Neural progenitor cell (in vitro differentiated cells): ENCODE data around the gene DEFB132. TPM values are rescaled to one million over a fixed set of nuclear protein-coding genes. Genes with fewer than 3 reads are reported as not detected.

Source experiments
- DNase-seq: peaks from one replicate; pipeline ENCODE4 v3.0.0-alpha.2; 2016; ENCODE audit warnings: low spot score
- H2AFZ ChIP-seq: fragments of 200-600 bp; sonication (generic); replicated peaks from 2 replicates; pipeline ENCODE4 v1.6.1; 2016; ENCODE audit warnings: antibody characterized with exemption
- H3F3A ChIP-seq: fragments of 200-600 bp; sonication (generic); 2 replicates; pipeline ENCODE4 v1.6.1; 2016; ENCODE audit warnings: antibody characterized with exemption, low read depth
- H3K27ac ChIP-seq: fragments of 200-600 bp; sonication (generic); 2 replicates; pipeline ENCODE4 v1.5.1; 2016; ENCODE audit warnings: mild to moderate bottlenecking
- H3K27me3 ChIP-seq: fragments of 200-600 bp; sonication (generic); 2 replicates; pipeline ENCODE4 v1.6.1; 2016; ENCODE audit warnings: mild to moderate bottlenecking, moderate library complexity
- H3K36me3 ChIP-seq: fragments of 200-600 bp; sonication (generic); 2 replicates; pipeline ENCODE4 v1.5.1; 2016
- H3K4me1 ChIP-seq: fragments of 200-600 bp; sonication (generic); 2 replicates; pipeline ENCODE4 v1.6.1; 2016; ENCODE audit warnings: mixed run types
- H3K4me2 ChIP-seq: fragments of 200-600 bp; sonication (generic); 2 replicates; pipeline ENCODE4 v1.6.1; 2016
- H3K4me3 ChIP-seq: fragments of 200-600 bp; sonication (generic); 2 replicates; pipeline ENCODE4 v1.5.1; 2016
- H3K79me2 ChIP-seq: fragments of 200-600 bp; sonication (generic); 2 replicates; pipeline ENCODE4 v1.6.1; 2016; ENCODE audit warnings: low read depth
- H3K9ac ChIP-seq: fragments of 200-600 bp; sonication (generic); 2 replicates; pipeline ENCODE4 v1.6.1; 2016
- H3K9me3 ChIP-seq: fragments of 200-600 bp; sonication (generic); 2 replicates; pipeline ENCODE4 v1.5.1; 2016; ENCODE audit warnings: low read depth
- H4K20me1 ChIP-seq: fragments of 200-600 bp; sonication (generic); 2 replicates; pipeline ENCODE4 v1.6.1; 2016; ENCODE audit warnings: low read depth
- H3K27ac Mint-ChIP-seq: 3 replicates; pipeline ENCODE4 v1.8.0; 2021; ENCODE audit warnings: mixed read lengths
- H3K27me3 Mint-ChIP-seq: 2 replicates; pipeline ENCODE4 v1.8.0; 2022; ENCODE audit warnings: low read depth, mild to moderate bottlenecking, inconsistent platforms, moderate library complexity, mixed read lengths; ENCODE audit not compliant: insufficient read depth
- H3K36me3 Mint-ChIP-seq: 3 replicates; pipeline ENCODE4 v1.8.0; 2021; ENCODE audit warnings: mixed read lengths
- H3K4me1 Mint-ChIP-seq: 3 replicates; pipeline ENCODE4 v1.8.0; 2021; ENCODE audit warnings: mixed read lengths
- H3K4me3 Mint-ChIP-seq: 3 replicates; pipeline ENCODE4 v1.8.0; 2021; ENCODE audit warnings: mild to moderate bottlenecking, moderate library complexity, mixed read lengths
- H3K9me3 Mint-ChIP-seq: 3 replicates; pipeline ENCODE4 v1.8.0; 2020; ENCODE audit warnings: mixed read lengths
- CTCF ChIP-seq: fragments of 200-600 bp; sonication (generic); IDR thresholded peaks from 2 replicates; pipeline ENCODE4 v1.5.1; 2017; ENCODE audit warnings: antibody characterized with exemption, mild to moderate bottlenecking
- EZH2 ChIP-seq: fragments of 200-600 bp; sonication (generic); IDR thresholded peaks from 2 replicates; pipeline ENCODE4 v1.6.1; 2017; ENCODE audit warnings: antibody characterized with exemption, mild to moderate bottlenecking, moderate library complexity
- EZH2phosphoT487 ChIP-seq: fragments of 200-600 bp; sonication (generic); IDR thresholded peaks from 2 replicates; pipeline ENCODE4 v1.6.1; 2017; ENCODE audit warnings: antibody characterized with exemption
- total RNA-seq: library from RNA; depleted of rRNA; stranded (reverse); fragments of >200 nt; gene quantifications from 2 replicates; pipeline ENCODE4 v1.2.3, GENCODE V29; 2015; ENCODE audit warnings: low replicate concordance

Gene DEFB132
- total RNA-seq, 1 donor from 2014 or later = not detected

GRCh38 chr20:298776-299391 is 41.4 kb downstream of the DEFB132 start:
- Mint-ChIP-seq H3K27ac (no peak overlapping the region), H3K4me3 (peak overlapping the region; percentile 99), H3K4me1 (peaks cover 54% of the 10 kb centered on the region), H3K9me3 (no peaks in the 10 kb centered on the region), H3K36me3 (peaks cover 11% of the 10 kb centered on the region), H3K27me3 (peaks cover 14% of the 10 kb centered on the region)
- H3K9ac ChIP-seq = peak overlapping the region; percentile 81
- no peaks in the 10 kb centered on the region for H3K36me3 ChIP-seq
- H3K4me2 ChIP-seq = peak overlapping the region; percentile 95
- TF ChIP-seq EZH2phosphoT487 (no peak), EZH2 (no peak), CTCF (no peak)
- DNase-seq = no peak
- H3K4me1 ChIP-seq = peaks cover 41% of the 10 kb centered on the region
- H3F3A ChIP-seq = peaks cover 55% of the 10 kb centered on the region
- H2AFZ ChIP-seq = no peak overlapping the region
- no peak overlapping the region for H3K27ac ChIP-seq
- peaks cover 38% of the 10 kb centered on the region for H4K20me1 ChIP-seq
- H3K9me3 ChIP-seq = no peaks in the 10 kb centered on the region
- peak overlapping the region; percentile 95 for H3K4me3 ChIP-seq
- H3K27me3 ChIP-seq = peaks cover 22% of the 10 kb centered on the region
- H3K79me2 ChIP-seq = peaks cover 50% of the 10 kb centered on the region

- Mint-ChIP-seq H3K9me3 (peaks cover 2% of the 10 kb centered on the region), H3K4me3 (peak overlapping the region; percentile 99), H3K27me3 (peaks cover 10% of the 10 kb centered on the region), H3K27ac (peak overlapping the region; percentile 68), H3K36me3 (peaks cover 12% of the 10 kb centered on the region), H3K4me1 (peaks cover 55% of the 10 kb centered on the region)
- Histone ChIP-seq H3K9ac (no peak overlapping the region), H3K79me2 (peaks cover 50% of the 10 kb centered on the region), H4K20me1 (peaks cover 38% of the 10 kb centered on the region), H3K4me1 (peaks cover 41% of the 10 kb centered on the region), H3K36me3 (no peaks in the 10 kb centered on the region), H3K4me3 (peak overlapping the region; percentile 95), H3K27ac (peak overlapping the region; percentile 35), H2AFZ (no peak overlapping the region), H3K4me2 (peak overlapping the region; percentile 95), H3K27me3 (peaks cover 14% of the 10 kb centered on the region), H3F3A (peaks cover 55% of the 10 kb centered on the region), H3K9me3 (no peaks in the 10 kb centered on the region)
- DNase-seq = no peak
- TF ChIP-seq EZH2 (no peak), CTCF (no peak), EZH2phosphoT487 (no peak)
Measured at GRCh38 chr20:300345-300990, 42.9 kb downstream of the DEFB132 start.

GRCh38 chr20:301886-302848 is 44.6 kb downstream of the DEFB132 start:
- H3K27ac Mint-ChIP-seq = peak overlapping the region; percentile 29

More at GRCh38 chr20:301886-302848, 44.6 kb downstream of the DEFB132 start:
- H4K20me1 ChIP-seq = peaks cover 38% of the 10 kb centered on the region
- H3K4me2 ChIP-seq = no peak overlapping the region
- H3K4me3 ChIP-seq = no peak overlapping the region
- H3K9me3 ChIP-seq = no peaks in the 10 kb centered on the region
- peaks cover 44% of the 10 kb centered on the region for H3F3A ChIP-seq
- peak; percentile 67 for DNase-seq
- H3K36me3 ChIP-seq = no peaks in the 10 kb centered on the region
- peaks cover 37% of the 10 kb centered on the region for H3K4me1 ChIP-seq
- Mint-ChIP-seq H3K4me3 (peak overlapping the region; percentile 17), H3K9me3 (peaks cover 2% of the 10 kb centered on the region), H3K27me3 (peaks cover 10% of the 10 kb centered on the region), H3K36me3 (peaks cover 12% of the 10 kb centered on the region), H3K4me1 (peaks cover 45% of the 10 kb centered on the region)
- no peak overlapping the region for H3K9ac ChIP-seq
- TF ChIP-seq CTCF = no peak
- no peak for TF ChIP-seq EZH2phosphoT487
- TF ChIP-seq EZH2 = no peak
- H2AFZ ChIP-seq = no peak overlapping the region
- H3K79me2 ChIP-seq = peaks cover 44% of the 10 kb centered on the region
- H3K27me3 ChIP-seq = no peaks in the 10 kb centered on the region
- peak overlapping the region; percentile 54 for H3K27ac ChIP-seq
